ENCODE measurements around the gene RAVER2.

DNA sequence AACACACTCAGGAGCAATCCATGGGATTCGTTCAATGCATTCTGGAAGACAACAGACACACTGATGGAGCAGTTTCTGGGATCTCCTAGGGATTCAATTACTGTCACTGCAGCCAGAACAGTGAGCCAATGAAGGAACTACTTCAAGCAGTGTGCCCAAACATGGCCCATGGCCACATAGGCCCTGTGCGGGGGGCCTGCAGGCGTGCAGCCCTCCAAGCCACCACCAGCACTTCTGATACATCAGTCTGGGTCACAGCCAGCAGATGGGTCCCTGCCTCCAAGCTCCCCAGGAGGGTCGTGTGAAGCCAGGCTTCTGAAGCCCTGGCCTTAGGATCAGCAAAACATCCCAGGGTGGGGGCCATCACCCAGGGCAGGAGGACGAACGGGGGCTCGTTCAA lies 99.3 kb downstream of the RAVER2 start:
- TF ChIP-seq, protein P1, sequence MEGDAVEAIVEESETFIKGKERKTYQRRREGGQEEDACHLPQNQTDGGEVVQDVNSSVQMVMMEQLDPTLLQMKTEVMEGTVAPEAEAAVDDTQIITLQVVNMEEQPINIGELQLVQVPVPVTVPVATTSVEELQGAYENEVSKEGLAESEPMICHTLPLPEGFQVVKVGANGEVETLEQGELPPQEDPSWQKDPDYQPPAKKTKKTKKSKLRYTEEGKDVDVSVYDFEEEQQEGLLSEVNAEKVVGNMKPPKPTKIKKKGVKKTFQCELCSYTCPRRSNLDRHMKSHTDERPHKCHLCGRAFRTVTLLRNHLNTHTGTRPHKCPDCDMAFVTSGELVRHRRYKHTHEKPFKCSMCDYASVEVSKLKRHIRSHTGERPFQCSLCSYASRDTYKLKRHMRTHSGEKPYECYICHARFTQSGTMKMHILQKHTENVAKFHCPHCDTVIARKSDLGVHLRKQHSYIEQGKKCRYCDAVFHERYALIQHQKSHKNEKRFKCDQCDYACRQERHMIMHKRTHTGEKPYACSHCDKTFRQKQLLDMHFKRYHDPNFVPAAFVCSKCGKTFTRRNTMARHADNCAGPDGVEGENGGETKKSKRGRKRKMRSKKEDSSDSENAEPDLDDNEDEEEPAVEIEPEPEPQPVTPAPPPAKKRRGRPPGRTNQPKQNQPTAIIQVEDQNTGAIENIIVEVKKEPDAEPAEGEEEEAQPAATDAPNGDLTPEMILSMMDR (IDR thresholded peaks at IDR 0.05), result no peak
- no peak for TF ChIP-seq EZH2 (IDR thresholded peaks at IDR 0.05; ENCODE audit: borderline replicate concordance, insufficient read depth, low read depth, low read length, poor library complexity, severe bottlenecking)
